ENCODE measurements around the gene MYO3B. TPM values are rescaled to one million over a fixed set of nuclear protein-coding genes. Genes with fewer than 3 reads are reported as not detected.

MYO3B gene
- total and polyA plus RNA-seq, 2 donors from 2014 or later, result 3.5 to 6.4 TPM

- H3K9ac ChIP-seq (ENCODE audit: low read length in 3 of 3), result no peak overlapping the region
- no peaks in the 10 kb centered on the region for H3K27me3 ChIP-seq (ENCODE audit: control insufficient read depth, insufficient read depth, low read length)
- no peaks in the 10 kb centered on the region for H3K36me3 ChIP-seq (ENCODE audit: control insufficient read depth in 2 of 3, insufficient read depth in 3 of 3, low read length in 3 of 3)
- TF ChIP-seq CTCF (IDR thresholded peaks at IDR 0.05; ENCODE audit: borderline replicate concordance, extremely low read depth, insufficient read depth), result no peak
- no peak for FAIRE-seq
- no peaks in the 10 kb centered on the region for H3K9me3 ChIP-seq (ENCODE audit: control insufficient read depth in 2 of 3, insufficient read depth in 1 of 3, low read length in 3 of 3)
- no peaks in the 10 kb centered on the region for H3K4me1 ChIP-seq (ENCODE audit: control insufficient read depth in 2 of 3, insufficient read depth in 2 of 3, low read depth in 1 of 3, low read length in 3 of 3)
- no peak overlapping the region for H3K27ac ChIP-seq (ENCODE audit: low read depth in 2 of 2, low read length in 2 of 2)
- DNase-seq, result no peak
- H3K4me3 ChIP-seq (ENCODE audit: low read length in 3 of 3), result no peak overlapping the region
- intact Hi-C loops (cut with DNase I), result no loop called here
These were observed 502.4 kb downstream of the MYO3B start for GRCh38 chr2:170680172-170680941.

- no peak overlapping the region for H3K9ac ChIP-seq (ENCODE audit: low read length in 3 of 3)
- intact Hi-C loops (cut with DNase I), result no loop called here
- no peak for FAIRE-seq
- no peaks in the 10 kb centered on the region for H3K36me3 ChIP-seq (ENCODE audit: control insufficient read depth in 2 of 3, insufficient read depth in 3 of 3, low read length in 3 of 3)
- no peak for TF ChIP-seq CTCF (IDR thresholded peaks at IDR 0.05; ENCODE audit: borderline replicate concordance, extremely low read depth, insufficient read depth)
- H3K27ac ChIP-seq (ENCODE audit: low read depth in 2 of 2, low read length in 2 of 2), result no peak overlapping the region
- no peak for DNase-seq
- no peak overlapping the region for H3K4me3 ChIP-seq (ENCODE audit: low read length in 3 of 3)
- no peaks in the 10 kb centered on the region for H3K27me3 ChIP-seq (ENCODE audit: control insufficient read depth, insufficient read depth, low read length)
- H3K4me1 ChIP-seq (ENCODE audit: control insufficient read depth in 2 of 3, insufficient read depth in 2 of 3, low read depth in 1 of 3, low read length in 3 of 3), result no peaks in the 10 kb centered on the region
- H3K9me3 ChIP-seq (ENCODE audit: control insufficient read depth in 2 of 3, insufficient read depth in 1 of 3, low read length in 3 of 3), result no peaks in the 10 kb centered on the region
These were observed 503.4 kb downstream of the MYO3B start for GRCh38 chr2:170681311-170681710.

GRCh38 chr2:170685591-170685990 is 507.6 kb downstream of the MYO3B start:
- Histone ChIP-seq H3K4me1 (ENCODE audit: control insufficient read depth in 2 of 3, insufficient read depth in 2 of 3, low read depth in 1 of 3, low read length in 3 of 3) (no peaks in the 10 kb centered on the region), H3K9ac (ENCODE audit: low read length in 3 of 3) (no peak overlapping the region), H3K27ac (ENCODE audit: low read depth in 2 of 2, low read length in 2 of 2) (no peak overlapping the region), H3K27me3 (ENCODE audit: control insufficient read depth, insufficient read depth, low read length) (no peaks in the 10 kb centered on the region), H3K9me3 (ENCODE audit: control insufficient read depth in 2 of 3, insufficient read depth in 1 of 3, low read length in 3 of 3) (no peaks in the 10 kb centered on the region), H3K4me3 (ENCODE audit: low read length in 3 of 3) (no peak overlapping the region), H3K36me3 (ENCODE audit: control insufficient read depth in 2 of 3, insufficient read depth in 3 of 3, low read length in 3 of 3) (no peaks in the 10 kb centered on the region)
- intact Hi-C loops (cut with DNase I), result no loop called here
- no peak for TF ChIP-seq CTCF (IDR thresholded peaks at IDR 0.05; ENCODE audit: borderline replicate concordance, extremely low read depth, insufficient read depth)
- FAIRE-seq (no peak), DNase-seq (no peak)
